ENCODE measurements around the gene CIC. TPM values are rescaled to one million over a fixed set of nuclear protein-coding genes. Genes with fewer than 3 reads are reported as not detected.

The CIC gene
- total RNA-seq, 2 experiments from 2014 or later, result 114 to 119 TPM

- no peaks in the 10 kb centered on the region for H3K27me3 ChIP-seq (ENCODE audit: control insufficient read depth in 1 of 2, insufficient read depth in 2 of 2, low read length in 2 of 2)
- peak in 1 of 14 experiments; percentile 33 for DNase-seq
- H3K27ac ChIP-seq (ENCODE audit: low read depth in 1 of 2, low read length in 2 of 2), result no peak overlapping the region
- intact Hi-C loops (cut with DNase I, micrococcal nuclease), result no loop called here
- H3K36me3 ChIP-seq (ENCODE audit: insufficient read depth, low read length), result peaks cover 35% of the 10 kb centered on the region
- Mint-ChIP-seq H3K4me1 (ENCODE audit: low read depth) (peaks cover 43% of the 10 kb centered on the region), H3K27me3 (no peaks in the 10 kb centered on the region), H3K36me3 (ENCODE audit: low read depth) (peaks cover 35% of the 10 kb centered on the region), H3K4me3 (no peak overlapping the region), H3K9me3 (no peaks in the 10 kb centered on the region), H3K27ac (no peak overlapping the region)
- peaks cover 68% of the 10 kb centered on the region for H3K4me1 ChIP-seq (ENCODE audit: insufficient read depth, low read length)
- no peaks in the 10 kb centered on the region for H3K9me3 ChIP-seq (ENCODE audit: control insufficient read depth in 1 of 2, insufficient read depth in 1 of 2, low read length in 2 of 2)
- POLR2A ChIA-PET, result no interaction called here
- no peak overlapping the region for H3K4me3 ChIP-seq (ENCODE audit: low read length)
- no peak for ATAC-seq (ENCODE audit: poor library complexity)
- CTCF ChIA-PET, result no interaction called here
- TF ChIP-seq CTCF (IDR thresholded peaks at IDR 0.05), result no peak
Observed at GRCh38 chr19:42272535-42272897, 3.5 kb downstream of the CIC start.

DNA sequence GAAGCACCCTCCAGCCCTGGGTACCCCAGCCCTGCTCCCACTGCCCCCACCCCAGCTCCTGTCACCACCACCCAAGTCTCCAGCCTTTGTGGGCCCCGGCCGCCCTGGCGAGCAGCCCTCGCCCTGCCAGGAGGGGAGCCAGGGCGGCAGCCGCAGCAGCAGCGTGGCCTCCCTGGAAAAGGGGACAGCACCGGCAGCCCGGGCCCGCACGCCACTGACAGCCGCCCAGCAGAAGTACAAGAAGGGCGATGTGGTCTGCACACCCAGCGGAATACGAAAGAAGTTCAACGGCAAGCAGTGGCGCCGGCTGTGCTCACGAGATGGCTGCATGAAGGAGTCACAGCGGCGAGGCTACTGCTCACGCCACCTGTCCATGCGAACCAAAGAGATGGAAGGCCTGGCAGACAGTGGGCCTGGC, 3.9 kb downstream of the CIC start:
- ChIA-PET CTCF (no interaction called here), POLR2A (no interaction called here)
- H3K9me3 Mint-ChIP-seq, result no peaks in the 10 kb centered on the region
- Histone ChIP-seq H3K27ac (ENCODE audit: low read depth in 1 of 2, low read length in 2 of 2) (no peak overlapping the region), H3K4me1 (ENCODE audit: insufficient read depth, low read length) (peaks cover 68% of the 10 kb centered on the region), H3K9me3 (ENCODE audit: control insufficient read depth in 1 of 2, insufficient read depth in 1 of 2, low read length in 2 of 2) (no peaks in the 10 kb centered on the region), H3K36me3 (ENCODE audit: insufficient read depth, low read length) (peaks cover 35% of the 10 kb centered on the region), H3K27me3 (ENCODE audit: control insufficient read depth in 1 of 2, insufficient read depth in 2 of 2, low read length in 2 of 2) (no peaks in the 10 kb centered on the region), H3K4me3 (ENCODE audit: low read length) (no peak overlapping the region)
- H3K4me1 Mint-ChIP-seq (ENCODE audit: low read depth), result peaks cover 43% of the 10 kb centered on the region
- no peak overlapping the region for H3K27ac Mint-ChIP-seq
- ATAC-seq (ENCODE audit: poor library complexity) (no peak), DNase-seq (peak in 1 of 14 experiments; percentile 23)
- intact Hi-C loops (cut with DNase I, micrococcal nuclease), result no loop called here
- H3K27me3 Mint-ChIP-seq, result no peaks in the 10 kb centered on the region
- TF ChIP-seq CTCF (IDR thresholded peaks at IDR 0.05), result no peak
- H3K36me3 Mint-ChIP-seq (ENCODE audit: low read depth), result peaks cover 35% of the 10 kb centered on the region
- H3K4me3 Mint-ChIP-seq, result no peak overlapping the region

DNA sequence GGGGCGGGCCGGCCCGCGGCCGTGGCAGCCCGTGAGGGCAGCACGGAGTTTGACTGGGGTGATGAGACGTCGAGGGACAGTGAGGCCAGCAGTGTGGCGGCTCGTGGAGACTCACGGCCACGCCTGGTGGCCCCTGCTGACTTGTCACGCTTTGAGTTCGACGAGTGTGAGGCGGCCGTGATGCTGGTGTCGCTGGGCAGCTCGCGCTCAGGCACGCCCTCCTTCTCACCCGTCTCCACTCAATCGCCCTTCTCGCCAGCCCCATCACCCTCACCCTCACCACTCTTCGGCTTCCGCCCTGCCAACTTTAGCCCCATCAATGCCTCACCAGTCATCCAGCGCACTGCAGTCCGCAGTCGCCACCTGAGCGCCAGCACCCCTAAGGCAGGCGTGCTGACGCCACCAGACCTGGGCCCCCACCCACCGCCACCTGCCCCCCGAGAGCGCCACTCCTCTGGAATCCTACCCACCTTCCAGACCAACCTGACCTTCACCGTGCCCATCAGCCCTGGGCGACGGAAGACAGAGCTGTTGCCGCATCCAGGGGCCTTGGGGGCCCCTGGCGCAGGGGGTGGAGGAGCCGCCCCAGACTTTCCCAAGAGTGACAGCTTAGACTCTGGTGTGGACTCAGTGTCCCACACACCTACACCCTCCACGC, 4.5 kb downstream of the CIC start:
- Histone ChIP-seq H3K9me3 (ENCODE audit: control insufficient read depth in 1 of 2, insufficient read depth in 1 of 2, low read length in 2 of 2) (no peaks in the 10 kb centered on the region), H3K4me1 (ENCODE audit: insufficient read depth, low read length) (peaks cover 73% of the 10 kb centered on the region), H3K27me3 (ENCODE audit: control insufficient read depth in 1 of 2, insufficient read depth in 2 of 2, low read length in 2 of 2) (no peaks in the 10 kb centered on the region), H3K4me3 (ENCODE audit: low read length) (no peak overlapping the region), H3K36me3 (ENCODE audit: insufficient read depth, low read length) (peaks cover 35% of the 10 kb centered on the region), H3K27ac (ENCODE audit: low read depth in 1 of 2, low read length in 2 of 2) (no peak overlapping the region)
- no peak overlapping the region for H3K4me3 Mint-ChIP-seq
- ChIA-PET CTCF (no interaction called here), POLR2A (no interaction called here)
- H3K36me3 Mint-ChIP-seq (ENCODE audit: low read depth), result peaks cover 35% of the 10 kb centered on the region
- peak in 1 of 14 experiments; percentile 1 for DNase-seq
- H3K4me1 Mint-ChIP-seq (ENCODE audit: low read depth), result peaks cover 47% of the 10 kb centered on the region
- H3K27me3 Mint-ChIP-seq, result no peaks in the 10 kb centered on the region
- no peak for TF ChIP-seq CTCF (IDR thresholded peaks at IDR 0.05)
- no peak for ATAC-seq (ENCODE audit: poor library complexity)
- intact Hi-C loops (cut with DNase I, micrococcal nuclease), result no loop called here
- no peaks in the 10 kb centered on the region for H3K9me3 Mint-ChIP-seq
- no peak overlapping the region for H3K27ac Mint-ChIP-seq

All from CD4-positive, alpha-beta T cell (primary cell).